Activated effector memory CD4-positive, alpha-beta T cell treated with anti-CD3 and anti-CD28 coated beads, Interleukin-2, amount 50 U/mL, for 16 hours (primary cell): ENCODE results near the gene DKKL1.
"Not testable (repeated sequence)": the region's sequence is repeated elsewhere in the genome, so short reads cannot be mapped to it uniquely, and the experiment has no call there.

Source experiments
- DNase-seq: peaks from one replicate; pipeline ENCODE4 v3.0.0-alpha.2; 2020

The DKKL1 gene

DNA sequence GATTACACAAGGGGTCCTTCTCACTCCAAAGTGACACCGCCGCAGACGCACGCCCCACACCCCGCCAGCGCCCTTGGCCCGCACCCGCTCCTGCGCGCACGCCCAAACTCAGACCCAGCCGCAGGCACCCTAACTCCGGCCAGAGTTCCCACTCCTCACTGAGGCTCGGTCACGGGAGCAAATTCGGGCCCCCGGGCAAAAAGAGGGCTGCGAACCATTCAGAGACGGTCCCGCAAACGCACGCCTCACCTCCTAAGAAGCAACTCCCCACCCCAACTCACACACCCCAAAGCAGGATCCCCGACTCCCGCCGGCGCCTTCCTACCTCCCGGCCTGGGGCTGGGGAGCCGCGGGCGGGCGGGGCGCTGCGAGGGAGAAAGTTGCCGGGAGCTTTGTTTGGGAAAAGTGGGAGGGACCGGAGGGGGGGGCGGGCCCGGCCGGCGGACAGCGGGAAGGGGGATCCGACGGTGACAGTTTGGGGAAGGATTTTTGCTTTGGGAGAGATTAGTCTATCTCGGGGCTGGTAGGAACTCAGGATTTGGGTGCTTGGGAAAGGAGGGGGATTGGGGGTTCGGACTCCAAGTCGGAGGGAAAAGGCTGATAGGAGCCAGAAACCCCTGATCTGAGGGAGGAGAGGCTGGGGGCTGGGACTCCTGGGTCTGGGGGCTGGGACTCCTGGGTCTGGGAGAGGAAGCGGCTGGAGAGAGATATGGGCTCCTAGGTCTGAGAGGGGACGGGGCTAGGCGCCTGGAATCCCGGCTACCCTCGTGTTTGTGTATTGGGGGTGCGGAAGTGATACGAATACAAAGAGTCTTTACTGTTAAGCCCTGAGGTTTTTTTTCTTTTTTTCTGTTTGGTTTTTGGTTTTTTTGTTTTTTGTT, 1.4 kb upstream of the DKKL1 start, which contains the start of gene TEAD2:
Gene TEAD2 (minus strand): TSS at position 369 of the 881 bp plus-strand sequence. CDS start 2,341 bp downstream, outside the sequence.
- DNase-seq: no peak

- DNase-seq: no peak
Observed at GRCh38 chr19:49362929-49363267, 779 bp upstream of the DKKL1 start.

DNA sequence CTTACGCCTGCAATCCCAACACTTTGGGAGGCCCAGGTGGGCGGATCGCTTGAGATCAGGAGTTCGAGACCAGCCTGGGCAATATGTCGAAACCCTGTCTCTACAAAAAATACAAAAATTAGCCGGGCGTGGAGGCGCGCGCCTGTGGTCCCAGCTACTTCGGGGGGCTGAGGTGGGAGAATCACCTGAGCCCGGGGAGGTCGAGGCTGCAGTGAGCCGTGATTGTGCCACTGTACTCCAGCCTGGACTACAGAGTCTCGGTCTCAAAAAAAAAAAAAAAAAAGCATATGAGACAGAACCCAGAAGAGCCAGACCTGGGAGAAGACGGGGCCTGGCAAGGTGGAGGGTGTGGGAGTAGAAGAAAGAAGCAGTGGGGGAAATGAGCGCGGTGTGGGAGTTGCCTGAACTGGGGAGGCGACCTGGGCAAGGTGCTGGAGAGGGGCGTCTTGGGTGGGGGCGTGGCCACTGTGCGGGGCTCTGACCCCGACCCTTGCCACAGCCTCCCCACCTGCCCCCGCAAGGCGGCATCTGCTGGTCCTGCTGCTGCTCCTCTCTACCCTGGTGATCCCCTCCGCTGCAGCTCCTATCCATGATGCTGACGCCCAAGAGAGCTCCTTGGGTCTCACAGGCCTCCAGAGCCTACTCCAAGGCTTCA, 533 bp downstream of the DKKL1 start:
- no peak for DNase-seq

GRCh38 chr19:49366110-49366509, 2.4 kb downstream of the DKKL1 start:
- no peak for DNase-seq

DNA sequence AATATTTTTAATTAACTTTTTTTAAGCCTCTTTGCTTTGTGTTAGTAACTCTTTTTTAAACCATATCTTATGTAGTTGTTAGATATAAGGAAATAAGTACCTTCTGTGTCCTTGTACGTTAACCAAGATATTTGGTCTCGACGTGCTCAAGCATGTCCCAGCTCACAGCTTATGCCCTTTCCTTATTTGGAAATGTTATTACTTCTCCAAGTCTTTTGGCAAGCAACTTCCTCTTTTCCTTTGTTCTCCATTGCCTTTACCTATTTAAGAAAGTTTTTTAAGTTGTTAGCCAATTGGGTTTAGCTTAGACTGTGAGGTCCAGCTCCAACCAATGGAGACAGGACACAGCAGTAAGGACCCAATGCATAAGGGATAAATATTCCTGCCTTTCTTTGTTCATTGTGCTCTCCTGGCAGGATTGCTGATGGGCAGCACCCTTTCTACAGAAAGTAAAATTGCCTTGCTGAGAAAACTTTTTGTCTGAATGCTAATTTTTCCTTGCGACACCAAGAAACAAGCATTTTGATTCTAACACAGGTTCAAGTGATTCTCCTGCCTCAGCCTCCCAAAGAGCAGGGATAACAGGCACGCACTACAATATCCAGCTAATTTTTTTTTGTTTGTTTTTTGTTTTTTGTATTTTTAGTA, 5.2 kb downstream of the DKKL1 start:
- DNase-seq: no peak

DNA sequence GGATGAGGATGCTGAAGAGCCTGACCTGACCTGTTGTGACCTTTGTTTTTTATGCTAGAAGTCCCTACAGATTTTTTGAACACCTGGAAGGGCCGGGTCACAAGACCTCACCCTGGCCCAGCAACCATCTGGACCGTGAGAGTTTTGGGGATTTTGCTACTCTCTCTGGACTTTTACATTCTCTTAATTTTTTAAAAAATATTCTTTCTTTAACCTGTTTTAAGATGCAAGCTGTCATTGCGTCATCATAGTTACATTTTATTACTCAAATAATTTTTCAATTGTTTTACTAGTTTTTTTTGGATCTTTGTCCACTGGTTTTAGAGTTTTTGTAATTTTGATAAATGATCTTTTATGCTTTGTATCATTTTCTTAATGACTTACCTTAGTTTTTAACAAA, 7.5 kb downstream of the DKKL1 start:
- no peak for DNase-seq

- not testable (repeated sequence) for DNase-seq
Observed at GRCh38 chr19:49373174-49373573, 9.5 kb downstream of the DKKL1 start.

GRCh38 chr19:49374665-49375434, 11.2 kb downstream of the DKKL1 start:
- no peak for DNase-seq

- DNase-seq: no peak
Observed at GRCh38 chr19:49378512-49378911, 14.8 kb downstream of the DKKL1 start.

GRCh38 chr19:49380391-49380790, 16.7 kb downstream of the DKKL1 start:
- no peak for DNase-seq

DNA sequence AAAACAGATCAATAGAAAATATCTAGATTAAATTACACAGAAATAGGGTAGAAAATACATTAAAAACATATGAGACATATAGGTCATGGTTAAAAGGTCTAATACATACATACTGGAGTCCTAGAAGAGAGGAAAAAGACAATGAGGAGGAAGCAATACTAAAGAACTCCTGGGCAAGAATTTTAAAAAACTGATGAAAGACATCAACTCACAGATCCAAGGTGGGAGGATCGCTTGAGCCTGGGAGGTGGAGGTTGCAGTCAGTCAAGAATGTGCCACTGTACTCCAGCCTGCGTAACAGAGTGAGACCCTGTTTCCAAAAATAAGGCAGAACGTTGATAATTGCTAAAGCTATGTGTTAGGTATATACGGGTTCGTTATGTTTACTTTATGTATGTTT, 19.0 kb downstream of the DKKL1 start:
- DNase-seq: no peak

GRCh38 chr19:49383599-49383998, 19.9 kb downstream of the DKKL1 start:
- DNase-seq: no peak

DNA sequence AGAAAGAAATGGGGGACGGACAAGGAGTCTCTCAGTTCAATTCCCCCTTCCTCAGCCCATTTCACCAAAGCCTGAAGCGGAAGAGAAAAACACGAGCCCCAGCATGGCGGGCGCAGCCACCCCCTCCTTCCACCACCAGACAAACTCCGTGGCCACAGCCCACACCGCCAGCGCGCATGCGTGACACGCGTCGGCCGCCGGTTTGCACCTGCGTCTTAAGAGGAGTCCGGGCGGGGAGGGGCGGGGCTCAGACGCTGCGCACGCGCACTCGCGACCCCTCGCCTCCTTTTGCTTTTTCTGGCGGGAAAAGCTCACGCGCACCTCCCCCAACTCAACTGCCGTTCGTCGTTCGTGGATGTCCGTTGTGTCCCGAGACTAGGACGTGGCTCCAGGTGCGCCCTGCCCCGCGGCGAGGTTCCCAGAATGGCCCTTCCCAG, 24.3 kb downstream of the DKKL1 start, which contains the start of gene KASH5:
Gene KASH5 (plus strand): TSS at position 314 of the 437 bp plus-strand sequence. CDS start 2,635 bp downstream, outside the sequence.
- peak; percentile 96 for DNase-seq

- no peak for DNase-seq
Observed at GRCh38 chr19:49389406-49389805, 25.7 kb downstream of the DKKL1 start.

GRCh38 chr19:49390131-49390928, 26.7 kb downstream of the DKKL1 start:
- no peak for DNase-seq

GRCh38 chr19:49390929-49391359, 27.3 kb downstream of the DKKL1 start:
- DNase-seq: no peak

GRCh38 chr19:49391581-49392399, 28.1 kb downstream of the DKKL1 start:
- DNase-seq: peak; percentile 92

DNA sequence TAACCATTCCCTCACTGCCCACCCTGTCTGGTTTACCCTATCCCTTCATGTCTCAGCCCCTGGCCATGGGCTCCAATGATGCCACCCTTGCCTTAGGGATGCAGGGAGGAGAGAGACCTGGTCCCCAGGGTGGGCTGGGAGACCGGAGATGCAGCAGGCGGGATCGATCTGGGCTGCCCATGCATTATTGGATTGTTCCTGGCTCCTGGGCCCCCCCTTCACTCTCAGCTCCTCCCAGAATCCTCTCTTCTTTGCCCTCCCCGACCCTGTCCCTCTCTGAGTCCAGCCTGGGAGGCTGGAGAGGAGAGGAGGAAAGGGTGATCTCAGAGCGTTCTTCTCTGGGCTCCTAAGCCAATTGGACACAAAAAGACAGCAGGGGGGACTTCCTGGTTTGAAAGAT, 30.2 kb downstream of the DKKL1 start:
- no peak for DNase-seq

DNA sequence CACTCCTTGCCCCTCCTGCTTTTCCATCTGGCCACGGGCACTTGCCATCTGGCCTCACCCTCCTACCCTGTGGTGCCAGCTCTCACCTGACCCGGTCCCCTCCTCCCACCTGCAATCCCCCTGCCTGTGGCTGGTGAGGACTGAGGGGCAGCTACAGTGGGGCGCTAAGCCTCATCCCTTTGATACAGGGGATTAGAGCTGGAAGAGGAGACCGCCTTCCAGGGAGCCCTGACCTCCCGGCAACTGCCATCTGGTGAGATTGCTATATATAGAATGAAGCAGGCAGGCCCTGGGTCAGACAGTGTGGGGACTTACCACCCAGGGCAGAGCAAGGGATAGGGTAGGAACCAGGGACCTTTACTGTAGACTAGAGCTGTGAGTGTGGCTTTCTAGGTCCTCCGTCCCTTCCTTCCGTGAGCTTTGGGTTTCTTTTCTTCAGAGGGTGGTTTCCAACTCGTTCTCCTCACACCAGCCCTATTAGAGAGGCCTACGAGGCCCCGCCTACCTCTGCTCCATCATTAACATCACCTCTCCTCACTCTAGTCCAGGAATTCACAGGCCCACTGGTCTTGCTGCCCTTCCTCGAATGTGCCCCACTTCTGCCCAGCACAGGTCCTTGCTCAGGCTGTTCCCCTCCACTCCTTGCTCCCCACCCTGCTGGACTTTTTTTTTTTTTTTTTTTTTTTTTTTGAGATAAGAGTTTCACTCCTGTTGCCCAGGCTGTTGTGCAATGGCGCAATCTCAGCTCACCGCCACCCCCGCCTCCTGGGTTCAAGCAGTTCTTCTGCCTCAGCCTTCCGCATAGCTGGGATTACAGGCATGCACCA, 32.1 kb downstream of the DKKL1 start:
- DNase-seq: no peak
